ENCODE data around the gene GCSAM.

DNA sequence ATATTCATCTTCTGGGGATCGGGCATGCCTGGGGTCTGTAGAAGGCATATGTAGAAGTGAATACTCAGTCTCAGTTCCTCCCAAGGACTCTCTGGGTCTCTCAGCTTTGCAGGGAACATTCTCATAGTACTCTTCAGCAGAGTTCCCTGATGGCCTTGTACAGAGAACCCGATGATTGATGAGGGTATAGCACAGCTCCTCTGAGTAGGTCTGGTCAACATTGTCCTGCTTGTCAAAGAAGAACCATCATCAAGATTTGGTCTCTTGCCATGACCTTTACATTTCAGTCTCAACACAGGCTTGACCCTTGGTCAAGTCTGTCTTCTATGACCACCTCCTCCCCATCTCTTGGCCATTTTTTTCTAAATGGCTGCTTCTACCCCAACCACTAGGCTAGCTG, 9.5 kb downstream of the GCSAM start:
- no peak for TF ChIP-seq FOXM1 (IDR thresholded peaks at IDR 0.05; ENCODE audit: borderline replicate concordance)
- TF ChIP-seq NFRKB (IDR thresholded peaks at IDR 0.05): no peak

Data from HEK293T (cell line).